Right lung (tissue), 5 donors: Measurements from ENCODE around the gene GCN1. TPM values are rescaled to one million over a fixed set of nuclear protein-coding genes. Genes with fewer than 3 reads are reported as not detected.

ENCODE experiments used
- DNase-seq, 2 donors: peaks; one replicate each; pipeline ENCODE4 v3.0.0-alpha.2; 2013
- polyA plus RNA-seq, 5 donors: library from polyadenylated mRNA; unstranded; fragments of 120-200 nt; gene quantifications; one replicate each; pipeline versions ENCODE4 v1.2.1 to v1.2.3, GENCODE V29; 2013; ENCODE audit warnings: inconsistent platforms in 1 of 5, low replicate concordance in 1 of 5; ENCODE audit not compliant: insufficient read length in 5 of 5, insufficient read depth in 1 of 5

The GCN1 gene
- polyA plus RNA-seq, 5 donors, result 40.0 to 58.9 (median 50.0) TPM

DNA sequence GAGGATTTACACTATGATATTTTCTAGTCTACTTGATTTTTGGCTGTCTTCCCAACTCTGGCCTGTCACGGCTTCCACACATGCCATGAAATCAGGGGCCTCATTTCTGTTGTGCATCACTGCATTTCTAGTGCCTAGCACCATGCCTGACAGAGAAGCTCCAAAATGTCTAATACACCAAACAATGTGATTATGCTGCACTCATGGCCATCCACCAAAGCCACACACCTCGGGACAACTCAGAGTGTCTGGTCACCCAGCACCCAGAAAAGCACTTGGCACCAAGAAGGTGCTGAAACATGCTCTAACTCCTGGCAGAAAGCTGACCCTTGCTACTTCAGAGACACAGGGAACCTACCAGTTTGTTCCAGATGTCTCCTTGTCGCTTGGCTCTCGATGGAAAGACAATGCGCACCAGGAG, 11.3 kb downstream of the GCN1 start:
- DNase-seq, result no peak

DNA sequence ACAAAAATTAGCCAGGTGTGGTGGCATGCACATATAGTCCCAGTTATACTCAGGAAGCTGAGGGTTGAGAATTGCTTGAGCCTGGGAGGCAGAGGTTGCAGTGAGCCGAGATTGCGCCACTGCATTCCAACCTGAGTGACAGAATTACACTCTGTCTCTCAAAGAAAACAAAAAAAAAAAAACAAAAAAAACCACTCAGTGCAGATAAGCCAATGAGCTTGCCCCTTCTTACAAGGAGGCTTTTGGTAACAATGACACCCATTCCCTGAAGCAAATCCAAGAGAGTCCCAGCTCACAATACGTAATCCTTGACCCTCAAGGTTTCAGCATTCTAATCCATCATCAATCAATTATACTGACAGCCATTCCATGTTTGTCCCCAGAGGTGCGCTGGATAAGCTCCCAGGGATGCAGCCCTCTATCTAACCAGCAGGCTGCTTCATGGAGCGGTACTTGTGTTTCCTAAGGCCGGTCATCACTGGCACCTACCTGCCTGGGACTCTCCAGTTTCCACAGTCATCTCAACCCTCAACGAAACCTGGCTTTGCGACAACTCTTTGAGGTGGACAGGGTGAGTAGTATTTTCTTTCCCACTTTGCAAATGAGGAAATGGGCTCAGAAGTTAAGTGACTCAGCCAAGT, 12.4 kb downstream of the GCN1 start:
- no peak for DNase-seq

DNA sequence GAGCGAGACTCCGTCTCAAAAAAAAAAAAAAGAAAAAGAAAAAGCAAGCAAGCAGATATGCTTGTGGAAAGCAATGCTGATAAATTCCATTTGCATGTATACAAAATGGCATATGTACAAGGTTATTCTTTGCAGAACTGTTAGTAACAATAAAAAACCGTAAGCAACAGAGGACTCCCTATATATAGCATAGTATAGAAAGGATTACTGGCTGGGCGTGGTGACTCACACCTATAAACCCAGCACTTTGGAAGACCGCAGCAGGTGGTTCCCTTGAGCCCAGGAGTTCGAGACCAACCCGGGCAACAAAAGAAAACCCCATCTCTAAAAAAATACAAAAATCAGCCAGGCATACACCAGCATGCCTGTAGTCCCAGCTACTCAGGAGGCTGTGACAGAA, 13.5 kb downstream of the GCN1 start:
- DNase-seq, result no peak

DNA sequence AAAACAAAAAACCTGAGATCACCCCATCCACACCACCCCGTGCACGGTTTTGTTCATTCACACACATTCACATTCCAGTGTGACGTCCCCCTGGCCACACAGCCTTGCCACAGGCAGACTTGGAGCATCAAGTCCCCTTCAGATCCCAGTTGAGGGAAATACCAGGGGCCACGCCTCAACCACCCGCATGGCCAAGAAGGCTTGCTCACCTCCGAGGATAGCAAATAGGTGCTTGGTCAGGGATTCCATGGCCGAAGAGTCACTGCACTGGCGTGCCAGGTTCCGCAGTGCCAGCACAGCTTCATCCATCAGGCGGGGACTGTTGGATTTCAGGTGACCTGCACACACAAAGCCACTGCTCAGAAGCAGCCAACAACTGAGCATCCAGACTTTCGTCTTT, 19.0 kb downstream of the GCN1 start:
- DNase-seq, result no peak

DNA sequence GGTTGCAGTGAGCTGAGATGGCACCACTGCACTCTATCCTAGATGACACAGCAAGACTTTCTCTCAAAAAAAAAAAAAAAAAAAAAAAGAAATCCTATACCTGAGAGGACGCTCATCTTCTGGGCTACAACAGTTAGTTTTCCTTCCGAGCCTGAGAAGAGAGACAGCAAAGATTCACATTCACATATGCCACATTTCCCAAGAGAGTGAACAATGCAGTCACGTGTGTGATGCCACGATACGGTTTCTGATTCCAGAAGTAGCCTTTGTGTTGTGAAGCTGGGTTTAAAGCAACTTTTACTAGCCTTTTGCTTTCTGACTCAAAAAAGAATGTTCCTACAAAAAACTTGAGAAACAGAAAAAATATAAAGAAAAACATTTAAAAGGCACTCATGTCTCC, 19.5 kb downstream of the GCN1 start:
- DNase-seq, result no peak

DNA sequence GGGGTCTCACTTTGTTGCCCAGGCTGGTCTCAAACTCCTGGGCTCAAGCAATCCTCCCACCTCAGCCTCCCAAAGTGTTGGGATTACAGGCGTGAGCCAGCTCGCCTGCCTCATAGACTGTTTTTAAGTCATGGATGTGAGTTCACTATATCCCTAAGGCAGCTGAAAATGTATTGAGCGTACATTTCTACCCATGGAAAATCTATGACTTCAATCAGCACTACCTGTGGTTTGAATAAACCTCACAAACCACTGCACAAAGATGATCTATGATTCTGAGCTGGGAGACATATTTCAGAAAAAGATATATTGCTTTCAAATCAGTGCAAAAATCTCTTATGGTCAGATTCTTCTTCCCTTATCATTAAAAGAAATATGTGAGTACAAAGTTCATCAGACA, 22.5 kb downstream of the GCN1 start:
- no peak for DNase-seq

DNA sequence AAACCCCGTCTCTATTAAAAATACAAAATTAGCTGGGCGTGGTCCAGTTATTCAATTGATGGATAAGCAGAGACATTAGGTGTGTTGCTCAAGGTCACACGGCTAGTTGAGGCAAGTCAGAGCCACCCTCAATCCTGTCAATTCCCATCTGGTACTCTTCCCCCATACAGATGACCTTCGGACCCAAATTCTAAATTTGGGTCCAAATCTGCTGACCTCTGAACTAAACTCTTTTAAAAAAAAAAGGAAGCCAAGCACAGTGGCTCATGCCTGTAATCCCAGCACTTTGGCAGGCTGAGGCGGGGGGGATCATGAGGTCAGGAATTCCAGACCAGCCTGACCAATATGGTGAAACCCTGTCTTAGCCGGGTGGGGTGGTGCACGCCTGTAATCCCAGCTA, 23.9 kb downstream of the GCN1 start:
- no peak for DNase-seq

DNA sequence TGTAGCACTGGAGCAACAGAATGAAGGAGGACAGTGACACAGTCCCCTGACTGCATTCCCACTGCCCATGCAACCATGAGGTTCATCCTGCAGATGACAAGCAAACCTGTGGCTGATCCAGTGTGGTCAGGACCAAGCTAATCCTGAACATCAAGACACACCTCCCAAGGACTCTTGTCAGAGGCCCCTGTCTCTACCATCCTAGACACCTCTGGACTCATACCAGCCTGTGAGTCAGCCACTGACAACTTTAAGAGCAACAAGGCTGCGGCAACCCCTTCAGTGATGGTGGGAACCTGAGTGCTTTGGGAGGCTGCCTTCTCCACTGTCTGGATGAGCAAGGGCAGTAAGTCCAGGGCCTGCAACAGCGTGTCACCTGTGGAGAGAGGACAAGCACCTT, 24.6 kb downstream of the GCN1 start:
- no peak for DNase-seq

DNA sequence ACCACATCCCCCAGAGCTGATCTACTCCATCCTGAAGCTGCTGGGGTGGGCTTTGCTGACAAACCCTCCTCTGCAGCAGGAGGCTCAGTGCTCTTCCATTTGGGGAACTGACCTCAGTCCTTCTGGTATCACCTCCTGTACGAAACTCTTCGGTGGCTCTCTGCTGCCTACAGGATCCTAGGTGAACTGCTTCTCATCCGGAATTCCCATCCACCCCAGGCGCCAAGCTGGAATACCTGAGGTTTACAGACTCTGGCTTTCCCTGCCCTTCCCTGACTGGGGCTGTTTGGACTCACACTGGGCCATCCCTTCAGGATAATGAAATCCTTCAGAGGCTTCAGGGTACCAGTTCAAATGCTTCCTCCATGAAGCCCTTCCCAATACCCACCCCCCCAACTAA, 26.2 kb downstream of the GCN1 start:
- no peak for DNase-seq

DNA sequence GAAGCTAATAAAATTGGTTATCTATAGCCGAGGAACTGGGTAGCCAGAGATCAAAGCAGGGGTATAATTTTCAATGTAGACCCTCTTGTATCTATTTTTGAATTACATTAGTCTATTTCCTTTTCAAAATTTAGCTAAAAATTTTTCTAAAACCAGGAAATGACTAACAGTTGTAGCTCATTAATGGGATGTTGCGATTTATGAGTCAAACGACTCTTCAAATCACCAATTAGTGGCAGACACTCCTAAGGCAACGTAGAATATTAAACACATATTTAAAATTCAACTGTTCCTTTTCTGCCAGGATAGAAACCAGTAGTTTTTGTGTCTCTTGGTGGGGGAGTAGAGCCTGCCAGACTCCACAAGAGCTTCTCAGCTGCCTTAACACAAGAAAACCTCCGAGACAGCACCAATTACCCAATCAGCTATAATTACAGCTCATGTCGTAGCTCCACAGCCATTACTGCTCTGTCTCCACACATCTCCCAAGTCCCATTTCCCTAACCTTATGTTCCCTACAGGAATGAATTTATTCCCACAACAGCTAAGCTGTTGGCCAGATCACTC, 26.9 kb downstream of the GCN1 start:
- DNase-seq, result no peak

DNA sequence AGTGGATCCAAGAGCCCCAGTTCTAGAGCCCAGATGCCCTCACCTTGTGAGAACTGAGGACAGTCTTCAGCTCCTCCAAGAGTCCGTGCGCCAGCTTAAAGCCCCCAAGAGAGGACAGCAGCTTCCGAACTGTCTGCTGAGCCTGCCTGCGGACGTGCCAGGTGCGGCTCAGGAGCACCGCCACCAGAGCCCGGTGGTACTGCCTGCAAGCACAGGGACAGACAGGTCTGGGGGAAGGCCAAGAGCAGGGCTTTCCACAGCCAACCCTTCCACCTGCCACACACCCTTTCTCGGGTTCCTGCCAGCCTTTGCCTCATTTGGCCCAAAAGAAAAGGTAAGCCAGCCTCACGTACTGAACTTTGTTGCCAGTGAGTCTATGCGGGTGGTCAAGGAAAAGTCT, 30.2 kb downstream of the GCN1 start:
- no peak for DNase-seq

DNA sequence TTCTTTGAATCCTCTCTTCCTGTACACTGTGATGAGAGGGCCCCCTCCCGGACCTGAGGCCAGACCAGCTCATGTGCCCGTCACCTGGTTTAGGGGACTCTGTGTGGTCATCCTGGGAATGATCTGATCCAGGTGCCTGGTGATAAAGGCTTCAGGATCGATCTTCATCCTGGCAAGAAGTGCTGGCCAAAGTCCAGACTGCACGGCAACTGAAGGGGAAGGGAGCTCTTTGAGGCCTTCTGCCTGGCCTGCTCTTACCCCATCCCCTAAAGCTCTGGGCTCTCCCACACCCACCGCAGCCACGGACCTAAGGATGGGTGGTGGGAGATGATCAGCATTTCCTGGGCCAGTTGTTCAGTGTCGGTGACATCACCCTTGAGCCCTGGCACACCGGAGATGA, 31.8 kb downstream of the GCN1 start:
- no peak for DNase-seq

DNA sequence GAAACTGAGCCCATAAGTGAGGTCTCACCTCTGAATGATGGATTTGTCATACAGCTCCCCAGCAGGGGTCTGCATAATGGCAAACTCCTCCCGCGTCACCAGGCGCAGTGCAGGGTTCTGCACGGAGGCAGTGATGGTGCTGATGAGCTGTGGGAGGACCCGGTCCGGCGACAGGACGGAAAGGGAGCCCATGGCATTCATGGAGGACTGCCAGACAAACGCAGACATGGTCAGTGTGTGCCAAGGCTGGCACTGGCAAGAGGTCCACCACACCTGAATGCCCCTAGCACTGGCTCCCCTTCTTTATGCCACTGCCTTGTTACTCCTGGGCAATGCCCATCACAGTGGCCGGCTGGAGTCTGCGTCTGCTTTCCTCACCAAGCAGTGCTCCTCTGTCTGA, 32.7 kb downstream of the GCN1 start:
- DNase-seq, result no peak

DNA sequence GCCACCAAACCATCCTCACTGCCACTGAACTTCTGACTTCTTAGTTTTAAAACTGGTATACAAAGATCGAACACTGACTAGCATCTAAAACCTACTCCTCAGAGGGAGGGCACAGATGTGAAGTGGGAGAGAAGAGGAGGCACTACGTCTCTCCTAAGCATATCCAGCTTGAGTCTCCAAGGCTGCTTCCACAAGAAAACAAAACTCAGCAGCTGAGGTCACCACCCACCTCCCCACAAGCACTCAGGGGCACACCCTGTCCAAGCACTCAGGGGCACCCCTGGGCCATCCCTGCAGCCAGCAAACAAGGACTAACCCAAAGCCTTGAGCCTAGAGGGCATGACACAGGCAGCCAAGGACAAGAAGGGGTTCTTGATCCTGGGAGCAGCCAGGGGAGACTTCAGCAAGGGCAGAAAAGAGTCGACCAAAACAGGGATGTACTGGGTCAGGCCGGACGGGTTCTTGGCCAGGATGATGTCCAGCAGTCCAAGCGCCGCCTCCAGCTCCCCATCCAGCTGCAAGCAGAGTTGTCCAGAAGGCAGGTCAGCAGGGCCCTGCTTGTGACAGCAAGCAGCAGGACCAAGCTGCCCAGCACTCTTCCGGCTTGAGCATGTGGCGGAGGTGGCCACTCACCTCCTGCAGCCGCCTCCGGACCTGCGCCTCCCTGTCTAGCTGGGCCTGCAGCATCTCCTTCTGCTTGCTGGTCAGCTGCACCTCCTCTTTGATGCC, 34.8 kb downstream of the GCN1 start:
- no peak for DNase-seq

DNA sequence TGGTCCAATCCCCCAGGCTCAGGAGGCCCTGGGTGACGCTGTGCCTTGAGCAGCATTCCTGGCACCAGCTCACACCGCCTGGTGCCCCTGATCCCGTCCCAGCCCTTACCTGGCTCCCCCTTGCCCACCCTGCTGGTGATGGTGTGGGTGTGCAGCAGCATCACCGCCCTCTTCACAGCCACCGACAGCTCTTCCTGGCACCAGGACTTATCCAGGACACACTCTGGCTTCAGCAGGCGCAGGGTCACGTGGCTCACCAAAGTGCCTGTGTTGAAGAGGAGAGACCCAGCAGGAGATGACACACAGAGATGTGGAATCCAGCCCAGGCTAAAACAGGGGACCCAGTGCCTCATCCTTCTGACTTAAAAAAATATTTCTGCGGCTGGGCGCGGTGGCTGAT, 36.2 kb downstream of the GCN1 start:
- no peak for DNase-seq

DNA sequence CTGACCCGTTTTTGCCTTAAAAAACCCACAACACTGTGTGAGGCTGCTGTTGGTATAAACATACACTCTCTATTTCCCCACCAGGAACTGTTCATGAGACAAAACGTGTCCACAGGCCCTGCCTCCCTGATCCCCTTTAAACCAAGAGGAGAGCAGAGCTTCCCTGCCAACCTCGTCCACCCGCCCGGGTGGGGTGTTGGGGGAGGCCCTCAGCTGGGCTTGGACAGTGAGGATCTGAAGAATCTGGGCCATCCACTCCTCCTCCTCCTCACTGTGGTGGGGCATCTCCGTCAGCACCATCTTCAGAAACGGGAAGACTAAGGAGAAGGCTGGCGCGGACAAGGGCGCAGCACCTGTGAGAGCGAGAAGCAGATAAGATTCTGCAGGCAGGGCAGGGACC, 36.8 kb downstream of the GCN1 start:
- no peak for DNase-seq

DNA sequence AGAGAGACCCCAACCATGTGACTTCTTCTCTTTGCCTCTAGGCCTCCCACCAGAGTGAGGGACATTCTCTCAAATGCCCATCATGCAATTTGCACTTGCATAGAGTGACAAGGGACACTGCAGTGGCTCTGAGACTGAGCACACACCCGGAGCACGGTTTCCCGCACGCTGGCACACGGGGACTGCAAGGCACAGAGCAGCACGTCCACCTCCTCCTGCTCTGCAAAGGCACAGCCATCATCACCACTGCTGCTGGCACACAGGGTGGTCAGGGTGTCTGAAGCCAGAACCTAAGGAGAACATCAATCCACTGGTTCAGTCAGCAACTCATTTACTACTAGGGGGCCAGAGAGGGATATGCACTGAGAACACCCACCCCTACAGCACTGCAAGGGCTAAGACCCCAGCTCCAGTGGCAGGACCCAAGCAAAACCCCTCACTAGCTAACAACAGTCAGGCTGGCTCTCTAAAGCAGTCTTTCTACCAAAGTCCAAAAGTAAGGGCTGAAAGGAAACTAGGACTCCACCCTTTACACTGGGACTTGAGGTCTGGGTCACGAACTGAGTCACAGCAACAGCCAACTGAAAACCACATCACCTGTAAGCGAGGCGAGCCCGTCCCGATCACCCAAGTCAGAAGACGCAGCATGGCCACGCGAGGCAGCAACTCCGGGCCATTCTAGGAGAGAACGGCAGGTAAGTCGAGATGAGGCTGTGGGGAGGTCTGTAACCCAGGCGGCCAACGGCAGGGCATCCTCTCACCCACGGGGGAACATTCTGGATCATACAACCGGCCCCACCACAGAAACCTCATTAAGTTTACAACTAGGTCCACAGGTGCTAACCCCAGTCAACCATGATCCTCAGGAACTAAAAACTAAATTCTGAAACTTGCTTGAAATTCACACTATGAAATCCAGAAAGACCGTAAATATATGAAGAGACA, 37.9 kb downstream of the GCN1 start:
- DNase-seq, result no peak

DNA sequence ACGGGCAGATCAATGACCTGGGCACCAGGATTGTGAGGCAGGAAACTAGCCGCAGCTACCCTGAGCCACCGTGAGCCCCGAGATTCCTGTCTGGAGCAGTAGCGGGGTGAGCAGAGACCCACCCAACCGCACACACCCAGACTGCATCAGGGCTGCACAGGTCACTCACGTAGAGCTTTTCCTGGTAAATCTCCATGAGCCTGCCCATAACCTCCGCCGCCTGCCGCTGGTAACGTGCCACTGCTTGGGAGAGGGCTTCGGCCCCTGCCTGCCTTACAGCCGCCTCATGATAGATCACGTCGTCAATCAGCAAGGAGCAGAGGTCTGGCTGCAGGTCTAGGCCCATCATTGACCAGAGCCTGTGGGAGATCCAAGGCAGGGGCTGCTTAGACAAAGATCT, 39.4 kb downstream of the GCN1 start:
- DNase-seq, result no peak

DNA sequence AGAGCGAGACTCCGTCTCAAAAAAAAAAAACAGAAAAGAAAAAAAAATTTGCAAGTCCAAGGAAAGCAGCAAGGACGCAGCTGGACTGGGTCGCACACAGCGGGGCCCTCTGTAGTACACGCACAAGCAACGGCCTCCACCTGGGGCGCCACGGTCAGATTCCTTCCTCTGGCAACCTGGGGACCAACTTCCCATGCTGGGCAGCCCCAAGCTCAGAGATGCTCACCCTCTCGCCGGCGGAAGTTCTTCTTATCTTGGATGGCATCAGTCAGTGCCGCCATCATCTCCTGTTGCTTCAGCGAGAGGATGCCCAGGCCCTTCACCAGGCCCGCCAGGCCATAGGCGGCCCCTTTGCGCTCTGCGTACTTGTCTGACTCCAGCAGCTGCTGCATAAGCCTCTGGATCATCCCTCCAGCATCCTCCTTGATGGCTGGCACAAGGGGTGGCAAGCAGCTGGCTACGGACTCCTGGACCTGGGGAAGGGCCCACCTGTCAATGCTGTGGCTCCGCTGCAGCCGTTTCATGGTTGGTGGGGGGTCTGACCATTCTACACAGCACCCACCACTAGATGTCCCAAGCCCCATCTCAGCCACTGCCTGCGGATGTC, 43.5 kb downstream of the GCN1 start:
- no peak for DNase-seq

DNA sequence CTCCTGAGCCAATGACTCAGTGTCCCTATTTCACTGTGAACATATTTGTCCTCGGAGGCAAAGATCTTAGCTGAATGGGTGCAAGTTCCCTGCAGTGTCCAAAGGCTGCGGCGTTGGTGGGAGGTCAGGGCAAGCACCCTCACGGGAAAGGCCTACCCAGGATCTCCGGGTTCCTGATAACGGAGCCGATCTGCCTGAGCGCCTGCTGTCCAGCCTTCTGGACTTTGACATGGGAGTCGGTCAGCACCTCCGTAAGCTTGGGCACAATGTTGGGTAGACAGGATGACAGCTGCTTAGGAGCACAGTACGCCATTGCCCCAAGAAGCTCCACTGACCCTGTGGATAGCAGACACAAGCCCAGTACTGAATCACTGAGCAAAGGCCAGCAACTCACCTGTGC, 46.5 kb downstream of the GCN1 start:
- no peak for DNase-seq

DNA sequence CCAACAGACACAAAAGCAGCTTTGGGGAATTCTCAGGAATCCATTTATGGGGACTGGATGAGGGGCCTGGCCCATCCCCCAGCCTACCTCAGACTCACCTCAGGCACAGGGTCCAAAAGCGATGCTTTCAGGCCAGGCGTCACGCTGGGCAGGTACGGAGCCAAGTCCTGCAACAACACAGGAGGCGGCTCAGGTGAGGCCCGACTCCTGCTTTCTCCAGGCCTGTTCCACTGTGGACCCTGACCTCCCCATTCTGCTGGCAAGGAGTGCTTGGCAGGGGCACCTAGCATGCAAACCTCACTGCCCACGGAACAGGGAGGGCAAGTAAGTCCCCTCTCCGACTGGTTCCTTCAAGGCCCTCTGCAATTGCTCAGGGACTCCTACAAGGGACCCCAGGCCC, 49.4 kb downstream of the GCN1 start:
- no peak for DNase-seq

DNA sequence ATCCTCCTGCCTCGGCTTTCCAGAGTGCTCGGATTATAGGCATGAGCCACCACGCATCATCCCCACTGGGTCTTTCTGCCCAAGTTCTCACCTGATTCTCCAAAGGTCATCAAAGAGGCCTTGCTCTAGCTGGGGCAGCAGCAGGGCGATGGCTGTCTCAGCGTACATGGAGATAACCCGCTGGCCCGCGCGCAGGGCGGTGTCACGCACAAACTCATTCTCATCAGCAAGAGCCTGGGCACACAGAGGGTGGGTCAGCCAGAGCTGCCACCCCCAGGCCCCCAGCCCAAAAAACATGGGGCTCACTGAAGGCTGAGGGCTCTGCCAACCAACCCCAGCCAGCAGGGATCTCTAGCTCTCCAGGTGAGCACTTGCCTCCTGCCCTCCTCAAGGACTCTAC, 50.3 kb downstream of the GCN1 start:
- no peak for DNase-seq
